ENCODE measurements around the gene GADD45GIP1.

DNA sequence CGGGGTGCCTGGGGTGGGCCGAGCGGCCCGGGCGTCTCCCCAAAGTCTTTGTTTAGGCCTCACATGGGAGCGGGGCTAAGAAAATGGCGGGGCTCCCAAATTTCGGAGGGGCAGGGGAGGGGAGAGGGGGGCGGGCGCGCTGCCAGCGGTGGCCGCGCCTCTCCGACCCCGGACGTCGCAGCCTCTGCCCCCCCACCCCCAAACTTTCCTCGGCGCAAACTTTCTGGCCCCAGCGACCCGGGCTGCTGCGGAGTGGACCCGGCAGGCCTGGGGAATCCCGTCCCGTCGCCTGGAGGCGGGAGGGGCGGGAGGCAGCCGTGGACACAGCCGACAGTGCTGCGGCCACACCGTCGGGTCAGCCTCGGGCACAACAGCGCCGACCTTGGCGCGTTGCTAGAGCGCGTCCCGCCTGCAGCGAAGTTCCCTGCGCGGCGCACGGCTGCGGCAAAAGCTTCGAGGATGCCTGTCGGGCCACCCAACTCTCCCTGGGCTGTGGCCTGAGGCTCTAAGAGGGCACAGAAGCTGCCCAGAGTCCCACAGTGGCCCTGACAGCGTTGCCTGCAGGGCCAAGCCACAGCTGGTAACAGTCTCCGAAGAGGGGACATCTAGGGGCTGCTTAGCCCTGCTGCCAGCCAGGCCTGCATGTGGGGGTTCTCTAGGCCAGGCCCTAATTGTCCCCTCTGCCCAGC, 39.5 kb upstream of the GADD45GIP1 start:
- TF ChIP-seq EZH2phosphoT487 (IDR thresholded peaks at IDR 0.05; ENCODE audit: borderline replicate concordance, low read depth) (no peak), ELF1 (IDR thresholded peaks at IDR 0.05) (no peak), FOXM1 (IDR thresholded peaks at IDR 0.05; ENCODE audit: low read depth) (no peak)
